ENCODE data around the gene PSMD4.

PSMD4 gene

GRCh38 chr1:151292207-151293030 is 37.9 kb downstream of the PSMD4 start:
- no peak overlapping the region for H2AFZ ChIP-seq (ENCODE audit: low read depth, low read length, severe bottlenecking)
- TF ChIP-seq, protein P1, sequence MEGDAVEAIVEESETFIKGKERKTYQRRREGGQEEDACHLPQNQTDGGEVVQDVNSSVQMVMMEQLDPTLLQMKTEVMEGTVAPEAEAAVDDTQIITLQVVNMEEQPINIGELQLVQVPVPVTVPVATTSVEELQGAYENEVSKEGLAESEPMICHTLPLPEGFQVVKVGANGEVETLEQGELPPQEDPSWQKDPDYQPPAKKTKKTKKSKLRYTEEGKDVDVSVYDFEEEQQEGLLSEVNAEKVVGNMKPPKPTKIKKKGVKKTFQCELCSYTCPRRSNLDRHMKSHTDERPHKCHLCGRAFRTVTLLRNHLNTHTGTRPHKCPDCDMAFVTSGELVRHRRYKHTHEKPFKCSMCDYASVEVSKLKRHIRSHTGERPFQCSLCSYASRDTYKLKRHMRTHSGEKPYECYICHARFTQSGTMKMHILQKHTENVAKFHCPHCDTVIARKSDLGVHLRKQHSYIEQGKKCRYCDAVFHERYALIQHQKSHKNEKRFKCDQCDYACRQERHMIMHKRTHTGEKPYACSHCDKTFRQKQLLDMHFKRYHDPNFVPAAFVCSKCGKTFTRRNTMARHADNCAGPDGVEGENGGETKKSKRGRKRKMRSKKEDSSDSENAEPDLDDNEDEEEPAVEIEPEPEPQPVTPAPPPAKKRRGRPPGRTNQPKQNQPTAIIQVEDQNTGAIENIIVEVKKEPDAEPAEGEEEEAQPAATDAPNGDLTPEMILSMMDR (IDR thresholded peaks at IDR 0.05; ENCODE audit: insufficient read depth, low read length, poor library complexity, severe bottlenecking): no peak
- H3K9me3 ChIP-seq (ENCODE audit: insufficient read depth, low read length): no peaks in the 10 kb centered on the region
- no peaks in the 10 kb centered on the region for H3K27me3 ChIP-seq (ENCODE audit: low read length)
- H3K4me3 ChIP-seq (ENCODE audit: insufficient read depth, low read length, poor library complexity, severe bottlenecking): no peak overlapping the region
- no peaks in the 10 kb centered on the region for H3F3A ChIP-seq (ENCODE audit: insufficient read depth)
- no peaks in the 10 kb centered on the region; the same call in 1 of the 2 replicates for H3K36me3 ChIP-seq (ENCODE audit: low read length)
- H3K27ac ChIP-seq (ENCODE audit: low read depth, low read length): no peak overlapping the region
- no peaks in the 10 kb centered on the region for H3K9me2 ChIP-seq (replicated peaks; ENCODE audit: insufficient read depth, low read length)
- H4K20me1 ChIP-seq (ENCODE audit: low read depth, low read length): no peaks in the 10 kb centered on the region; the same call in 1 of the 2 replicates
- H3K4me2 ChIP-seq (ENCODE audit: low read depth, low read length, poor library complexity, severe bottlenecking): no peak overlapping the region
- no peaks in the 10 kb centered on the region; the same call in 1 of the 2 replicates for H3K79me2 ChIP-seq (ENCODE audit: insufficient read depth, low read length)
- no peak overlapping the region for H3K9ac ChIP-seq (ENCODE audit: low read length)

- Histone ChIP-seq H3K9me2 (replicated peaks; ENCODE audit: insufficient read depth, low read length) (no peaks in the 10 kb centered on the region), H3K27ac (ENCODE audit: low read depth, low read length) (no peak overlapping the region), H3K27me3 (ENCODE audit: low read length) (no peaks in the 10 kb centered on the region), H3K79me2 (ENCODE audit: insufficient read depth, low read length) (no peaks in the 10 kb centered on the region), H3F3A (ENCODE audit: insufficient read depth) (no peaks in the 10 kb centered on the region), H3K9ac (ENCODE audit: low read length) (no peak overlapping the region), H4K20me1 (ENCODE audit: low read depth, low read length) (no peaks in the 10 kb centered on the region), H3K4me2 (ENCODE audit: low read depth, low read length, poor library complexity, severe bottlenecking) (no peak overlapping the region), H2AFZ (ENCODE audit: low read depth, low read length, severe bottlenecking) (no peak overlapping the region), H3K36me3 (ENCODE audit: low read length) (peaks cover 4% of the 10 kb centered on the region; the same call in 1 of the 2 replicates), H3K9me3 (ENCODE audit: insufficient read depth, low read length) (no peaks in the 10 kb centered on the region), H3K4me3 (ENCODE audit: insufficient read depth, low read length, poor library complexity, severe bottlenecking) (no peak overlapping the region)
- TF ChIP-seq EZH2phosphoT487 (conservative IDR thresholded peaks at IDR 0.05; ENCODE audit: low read length): no peak
- TF ChIP-seq, protein P1 (IDR thresholded peaks at IDR 0.05; ENCODE audit: insufficient read depth, low read length, poor library complexity, severe bottlenecking): no peak
These were observed 38.6 kb downstream of the PSMD4 start for GRCh38 chr1:151293093-151293492.

GRCh38 chr1:151294742-151295462 is 40.4 kb downstream of the PSMD4 start:
- Histone ChIP-seq H3K36me3 (ENCODE audit: low read length) (peaks cover 8% of the 10 kb centered on the region; the same call in 1 of the 2 replicates), H3K9me3 (ENCODE audit: insufficient read depth, low read length) (no peaks in the 10 kb centered on the region), H3K79me2 (ENCODE audit: insufficient read depth, low read length) (no peaks in the 10 kb centered on the region), H3F3A (ENCODE audit: insufficient read depth) (no peaks in the 10 kb centered on the region), H3K27me3 (ENCODE audit: low read length) (no peaks in the 10 kb centered on the region), H3K9ac (ENCODE audit: low read length) (no peak overlapping the region), H3K9me2 (replicated peaks; ENCODE audit: insufficient read depth, low read length) (no peaks in the 10 kb centered on the region), H3K4me2 (ENCODE audit: low read depth, low read length, poor library complexity, severe bottlenecking) (no peak overlapping the region), H3K27ac (ENCODE audit: low read depth, low read length) (no peak overlapping the region), H3K4me3 (ENCODE audit: insufficient read depth, low read length, poor library complexity, severe bottlenecking) (no peak overlapping the region), H4K20me1 (ENCODE audit: low read depth, low read length) (no peaks in the 10 kb centered on the region), H2AFZ (ENCODE audit: low read depth, low read length, severe bottlenecking) (no peak overlapping the region)
- TF ChIP-seq, protein P1 (IDR thresholded peaks at IDR 0.05; ENCODE audit: insufficient read depth, low read length, poor library complexity, severe bottlenecking): no peak
- TF ChIP-seq EZH2phosphoT487 (conservative IDR thresholded peaks at IDR 0.05; ENCODE audit: low read length): no peak

All from SU-DHL-6 (cell line).